Spleen (tissue), 7 donors: ENCODE results near the gene DSC1.

Experiments
- CTCF ChIP-seq, 11 experiments: fragments of 200-600 bp in 7 of 11; fragments of 450-650 bp in 4 of 11; sonication (generic) in 4 of 11; IDR thresholded peaks in 8 of 11; conservative IDR thresholded peaks in 3 of 11; 1 replicate in 7 of 11; 2 replicates in 4 of 11; pipeline versions ENCODE4 v1.4.0 to v1.8.0; 2016 to 2021; ENCODE audit warnings: antibody characterized with exemption in 11 of 11, inconsistent platforms in 4 of 11, mild to moderate bottlenecking in 1 of 11
- POLR2A ChIP-seq, 3 donors: fragments of 450-650 bp; IDR thresholded peaks; one replicate each; pipeline ENCODE4 v1.5.1; 2017; ENCODE audit warnings: antibody characterized with exemption in 3 of 3, mild to moderate bottlenecking in 1 of 3
- POLR2AphosphoS5 ChIP-seq, 3 donors: sonication (generic); formaldehyde crosslinking; IDR thresholded peaks; one replicate each; pipeline ENCODE4 v1.5.1; 2017; ENCODE audit warnings: antibody characterized with exemption in 3 of 3
- donor health status: DM: no; HTN: no; CAD: no; lungs with moderate emphysema.
- donor health status: DM: no; HTN: no; CAD: no.
- donor health status: DM: no; HTN: no; CAD: no.

GRCh38 chr18:31155498-31155897, 7.2 kb downstream of the DSC1 start:
- TF ChIP-seq CTCF (IDR thresholded peaks at IDR 0.05 in 8 of 11, conservative IDR thresholded peaks at IDR 0.05 in 3 of 11) (no peak), POLR2AphosphoS5 (IDR thresholded peaks at IDR 0.05) (no peak), POLR2A (IDR thresholded peaks at IDR 0.05) (no peak)
